ENCODE measurements around the gene CCDC85B.

CCDC85B gene

GRCh38 chr11:65857853-65858680 lies 32.4 kb upstream of the CCDC85B start, which contains the start of gene CFL1:
Gene CFL1 (minus strand): TSS chr11:65858180. CDS start chr11:65858099, 81 bp downstream.
- peak; percentile 99 for DNase-seq

DNA sequence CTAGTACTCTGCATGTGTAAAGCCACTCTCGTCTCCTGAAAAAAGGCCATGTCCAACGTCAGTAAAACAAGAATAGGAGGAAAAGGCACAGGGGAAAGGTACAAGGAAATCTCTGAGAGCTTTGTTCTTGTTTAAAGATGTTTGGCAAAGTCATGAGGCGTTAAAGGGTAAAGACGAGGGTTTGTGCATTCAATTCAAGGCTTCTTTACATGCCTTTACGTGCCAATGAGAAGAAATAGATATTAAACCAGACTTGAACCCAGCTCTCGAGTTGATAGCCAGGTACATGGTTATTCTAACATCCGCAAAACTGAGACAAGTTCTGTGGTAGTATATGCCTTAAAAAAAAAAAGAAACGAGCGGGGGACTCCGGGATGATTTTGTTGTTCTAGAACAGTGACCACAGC lies 31.8 kb upstream of the CCDC85B start:
- no peak for DNase-seq

GRCh38 chr11:65859095-65859811 lies 31.2 kb upstream of the CCDC85B start:
- DNase-seq: peak; percentile 98

DNA sequence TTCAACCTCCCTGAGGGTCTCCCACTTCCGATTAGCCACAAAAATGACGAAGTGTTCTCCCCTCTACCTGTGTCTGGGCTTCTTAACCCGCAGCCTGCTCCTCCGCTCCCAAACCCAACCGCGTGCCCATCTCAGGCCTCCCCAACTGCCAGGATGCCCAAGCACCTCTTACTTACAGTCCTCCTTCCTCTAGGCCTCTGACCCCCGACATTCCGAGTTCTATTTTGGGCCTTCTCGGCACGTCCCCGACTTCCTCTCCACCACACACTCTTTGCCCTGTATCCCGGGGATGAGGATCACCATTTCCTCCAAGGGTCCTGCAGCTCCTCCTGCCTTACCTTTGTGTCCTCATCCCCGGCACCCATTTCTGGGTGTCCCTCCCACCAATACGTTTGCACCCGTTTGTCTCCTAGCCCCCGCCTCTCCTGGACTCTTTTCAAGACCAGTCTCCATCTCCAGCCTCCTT lies 30.6 kb upstream of the CCDC85B start:
- DNase-seq: peak; percentile 14

GRCh38 chr11:65860278-65861164 lies 30.0 kb upstream of the CCDC85B start, which contains the start of gene MUS81:
Gene MUS81 (plus strand): TSS chr11:65860433. CDS start chr11:65860754, 321 bp downstream.
- DNase-seq: peak; percentile 95

GRCh38 chr11:65861165-65861505 lies 29.3 kb upstream of the CCDC85B start:
- no peak for DNase-seq

- DNase-seq: no peak
Measured at GRCh38 chr11:65861533-65862183, 28.8 kb upstream of the CCDC85B start.

DNA sequence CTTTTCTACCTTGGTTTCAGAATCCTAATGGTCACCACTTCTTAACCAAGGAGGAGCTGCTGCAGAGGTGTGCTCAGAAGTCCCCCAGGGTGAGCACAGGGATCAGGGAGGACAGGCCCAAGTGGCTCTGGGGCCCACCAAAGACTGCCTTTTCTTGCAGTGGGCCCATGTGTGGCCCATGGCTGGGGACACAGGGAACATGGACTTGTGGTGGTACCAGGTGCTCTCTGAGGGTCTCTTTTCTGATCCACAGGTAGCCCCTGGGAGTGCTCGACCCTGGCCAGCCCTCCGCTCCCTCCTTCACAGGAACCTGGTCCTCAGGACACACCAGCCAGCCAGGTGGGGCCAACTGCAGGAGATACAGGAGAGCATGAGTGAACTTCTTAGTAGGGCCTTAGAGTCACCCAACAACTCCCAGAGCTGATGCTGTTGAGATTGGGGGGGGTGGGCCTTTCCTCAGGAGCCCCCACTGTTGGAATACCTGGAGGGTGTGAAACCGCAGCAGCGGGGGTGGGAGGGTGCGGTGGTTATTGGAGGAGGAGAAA lies 28.2 kb upstream of the CCDC85B start:
- DNase-seq: no peak

DNA sequence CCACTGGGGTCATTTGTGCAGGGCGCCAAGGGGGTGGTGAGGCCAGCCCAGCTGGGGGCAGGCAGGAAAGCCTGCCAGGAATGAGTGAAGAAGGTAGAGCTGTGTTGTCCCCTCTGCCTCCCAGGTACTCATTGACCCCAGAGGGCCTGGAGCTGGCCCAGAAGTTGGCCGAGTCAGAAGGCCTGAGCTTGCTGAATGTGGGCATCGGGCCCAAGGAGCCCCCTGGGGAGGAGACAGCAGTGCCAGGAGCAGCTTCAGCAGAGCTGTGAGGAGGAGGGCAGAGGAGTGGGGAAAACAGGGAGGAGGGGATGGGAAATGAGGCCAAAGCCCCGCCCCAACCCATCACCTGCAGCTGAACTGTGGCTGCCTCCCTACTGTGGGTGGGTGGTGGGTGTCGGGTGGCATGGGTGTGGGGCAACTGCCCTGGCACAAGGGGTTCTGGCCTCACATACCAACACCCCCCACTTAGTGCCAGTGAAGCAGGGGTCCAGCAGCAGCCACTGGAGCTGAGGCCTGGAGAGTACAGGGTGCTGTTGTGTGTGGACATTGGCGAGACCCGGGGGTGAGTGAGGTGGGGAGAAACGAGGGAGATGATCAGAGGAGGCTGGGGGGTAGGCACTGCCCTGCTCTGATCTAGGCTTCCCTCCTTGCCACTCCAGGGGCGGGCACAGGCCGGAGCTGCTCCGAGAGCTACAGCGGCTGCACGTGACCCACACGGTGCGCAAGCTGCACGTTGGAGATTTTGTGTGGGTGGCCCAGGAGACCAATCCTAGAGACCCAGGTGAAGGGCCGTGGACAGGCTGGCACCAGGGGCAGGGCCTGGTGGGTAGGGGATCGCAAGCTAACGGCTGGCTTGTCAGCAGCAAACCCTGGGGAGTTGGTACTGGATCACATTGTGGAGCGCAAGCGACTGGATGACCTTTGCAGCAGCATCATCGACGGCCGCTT lies 27.3 kb upstream of the CCDC85B start:
- DNase-seq: no peak

DNA sequence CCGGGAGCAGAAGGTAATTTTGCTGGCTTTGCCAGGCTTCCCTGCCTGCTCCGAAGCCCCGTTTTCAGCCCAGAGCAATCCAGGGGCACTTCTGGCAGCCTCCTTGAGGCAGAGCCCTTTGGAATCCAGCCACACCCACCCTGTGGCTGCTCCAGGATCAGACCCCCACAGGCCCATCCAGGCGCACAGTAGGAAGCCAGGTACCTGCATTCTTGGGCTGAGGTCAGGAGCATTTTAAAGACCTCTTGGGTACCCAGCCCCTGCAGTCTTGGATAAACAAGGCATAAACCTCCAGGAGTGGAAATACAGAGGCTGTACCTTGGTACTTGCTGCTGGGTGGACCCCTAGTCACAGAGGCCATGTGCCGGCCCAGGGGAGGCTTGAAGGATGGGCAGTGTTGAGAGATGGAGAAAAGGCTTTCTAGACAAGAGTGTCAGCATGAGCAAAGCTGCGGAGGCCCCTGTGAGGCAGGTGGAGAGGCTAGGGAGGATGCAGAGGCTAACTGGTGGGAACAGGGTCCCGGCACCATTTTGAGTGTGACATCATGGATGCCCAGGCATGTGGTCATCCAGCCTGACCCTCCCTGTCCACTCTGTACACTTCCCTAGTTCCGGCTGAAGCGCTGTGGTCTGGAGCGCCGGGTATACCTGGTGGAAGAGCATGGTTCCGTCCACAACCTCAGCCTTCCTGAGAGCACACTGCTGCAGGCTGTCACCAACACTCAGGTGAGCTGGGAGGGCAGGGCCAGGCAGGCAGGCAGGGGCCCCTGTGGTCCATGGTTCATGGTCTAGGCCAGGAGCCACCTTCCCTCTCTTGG lies 26.4 kb upstream of the CCDC85B start:
- no peak for DNase-seq

GRCh38 chr11:65864706-65865471 lies 25.6 kb upstream of the CCDC85B start:
- DNase-seq: no peak

GRCh38 chr11:65865550-65866172 lies 24.8 kb upstream of the CCDC85B start:
- no peak for DNase-seq

GRCh38 chr11:65866509-65867283 lies 23.8 kb upstream of the CCDC85B start:
- DNase-seq: no peak

- no peak for DNase-seq
Measured at GRCh38 chr11:65867284-65868071, 23.0 kb upstream of the CCDC85B start.

DNA sequence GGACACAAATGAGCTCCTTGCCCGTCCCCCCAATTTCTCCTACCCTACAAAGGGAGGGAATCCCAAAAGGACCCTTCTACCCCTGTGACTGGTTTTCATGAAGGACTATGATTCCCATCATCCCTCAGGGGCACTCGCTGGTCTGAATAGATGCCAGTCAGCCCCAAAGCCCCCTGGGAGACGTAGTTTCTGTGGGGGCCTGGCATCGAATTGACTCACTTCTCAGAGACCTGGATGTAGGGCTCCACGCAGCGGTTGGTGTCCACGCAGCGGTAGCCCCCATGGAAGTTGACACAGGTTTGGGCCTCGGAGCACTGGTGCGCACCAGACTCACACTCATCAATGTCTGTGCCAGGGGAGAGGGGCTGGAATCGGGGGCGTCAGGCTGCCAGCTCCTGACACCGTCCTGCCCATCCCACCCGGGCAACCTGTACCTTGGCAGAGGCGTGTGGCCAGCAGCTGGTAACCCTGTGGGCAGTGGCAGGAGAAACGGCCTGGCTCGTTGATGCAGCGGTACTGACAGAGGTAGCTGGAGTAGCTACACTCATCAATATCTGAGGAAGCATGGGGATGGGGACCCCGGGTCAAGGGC lies 22.3 kb upstream of the CCDC85B start:
- no peak for DNase-seq

GRCh38 chr11:65868907-65869306 lies 21.6 kb upstream of the CCDC85B start:
- DNase-seq: no peak

Data from suppressor macrophage treated with lipopolysaccharide for 4 hours (primary cell).